ENCODE data around the gene ENO3. TPM values are rescaled to one million over a fixed set of nuclear protein-coding genes. Genes with fewer than 3 reads are reported as not detected.

ENO3 gene
- polyA plus RNA-seq, 1 experiment, result 3.2 TPM

DNA sequence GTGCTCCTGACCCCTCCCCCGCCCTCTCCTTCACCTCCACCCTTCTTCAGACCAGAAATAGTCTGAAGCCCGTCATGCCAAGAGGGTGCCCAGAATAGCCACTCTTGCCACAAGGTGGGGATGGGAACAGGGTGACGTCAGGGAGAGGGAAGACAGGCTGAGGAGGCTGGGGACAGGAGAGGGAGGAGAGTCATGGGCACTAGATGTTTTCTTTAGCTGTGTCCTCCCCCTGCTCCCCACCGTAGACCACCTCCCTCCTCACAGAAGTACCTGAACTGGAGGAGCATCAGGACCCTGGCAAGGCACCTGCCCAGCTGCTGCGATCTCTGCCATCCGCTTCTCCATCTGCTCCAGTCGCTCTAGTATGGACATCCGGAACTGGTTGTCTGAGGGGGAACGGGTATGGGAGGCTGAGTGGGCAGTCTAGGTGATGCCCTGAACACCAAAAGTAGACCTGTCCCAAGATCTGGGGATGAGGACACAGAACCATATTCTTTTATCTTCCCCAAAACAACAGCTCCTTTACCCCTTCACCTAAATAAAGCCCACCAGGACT, 23.3 kb downstream of the ENO3 start:
- Histone ChIP-seq H3K27ac (ENCODE audit: low read depth, low read length) (no peak overlapping the region), H3K4me3 (ENCODE audit: low read depth, low read length) (no peak overlapping the region), H3K9me3 (ENCODE audit: control insufficient read depth, insufficient read depth, low read length) (no peaks in the 10 kb centered on the region), H3K27me3 (ENCODE audit: control insufficient read depth, insufficient read depth, low read length) (no peaks in the 10 kb centered on the region)
- no peak for DNase-seq (ENCODE audit: low read depth, low spot score)
- POLR2A ChIA-PET, result interaction anchor here (0.5 to 1.3 kb wide), 3 partner anchors 14 to 276 kb away, joined by 3 to 4 read pairs (median 3); partner anchors contain the start of gene CAMTA2
- TF ChIP-seq, protein P1, sequence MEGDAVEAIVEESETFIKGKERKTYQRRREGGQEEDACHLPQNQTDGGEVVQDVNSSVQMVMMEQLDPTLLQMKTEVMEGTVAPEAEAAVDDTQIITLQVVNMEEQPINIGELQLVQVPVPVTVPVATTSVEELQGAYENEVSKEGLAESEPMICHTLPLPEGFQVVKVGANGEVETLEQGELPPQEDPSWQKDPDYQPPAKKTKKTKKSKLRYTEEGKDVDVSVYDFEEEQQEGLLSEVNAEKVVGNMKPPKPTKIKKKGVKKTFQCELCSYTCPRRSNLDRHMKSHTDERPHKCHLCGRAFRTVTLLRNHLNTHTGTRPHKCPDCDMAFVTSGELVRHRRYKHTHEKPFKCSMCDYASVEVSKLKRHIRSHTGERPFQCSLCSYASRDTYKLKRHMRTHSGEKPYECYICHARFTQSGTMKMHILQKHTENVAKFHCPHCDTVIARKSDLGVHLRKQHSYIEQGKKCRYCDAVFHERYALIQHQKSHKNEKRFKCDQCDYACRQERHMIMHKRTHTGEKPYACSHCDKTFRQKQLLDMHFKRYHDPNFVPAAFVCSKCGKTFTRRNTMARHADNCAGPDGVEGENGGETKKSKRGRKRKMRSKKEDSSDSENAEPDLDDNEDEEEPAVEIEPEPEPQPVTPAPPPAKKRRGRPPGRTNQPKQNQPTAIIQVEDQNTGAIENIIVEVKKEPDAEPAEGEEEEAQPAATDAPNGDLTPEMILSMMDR (IDR thresholded peaks at IDR 0.05; ENCODE audit: low read depth, low read length), result no peak
- CTCF ChIA-PET, result interaction anchor here (1.0 to 1.6 kb wide), 2 partner anchors 14 to 65 kb away, joined by 3 to 5 read pairs; partner anchors contain the start of gene CAMTA2

DNA sequence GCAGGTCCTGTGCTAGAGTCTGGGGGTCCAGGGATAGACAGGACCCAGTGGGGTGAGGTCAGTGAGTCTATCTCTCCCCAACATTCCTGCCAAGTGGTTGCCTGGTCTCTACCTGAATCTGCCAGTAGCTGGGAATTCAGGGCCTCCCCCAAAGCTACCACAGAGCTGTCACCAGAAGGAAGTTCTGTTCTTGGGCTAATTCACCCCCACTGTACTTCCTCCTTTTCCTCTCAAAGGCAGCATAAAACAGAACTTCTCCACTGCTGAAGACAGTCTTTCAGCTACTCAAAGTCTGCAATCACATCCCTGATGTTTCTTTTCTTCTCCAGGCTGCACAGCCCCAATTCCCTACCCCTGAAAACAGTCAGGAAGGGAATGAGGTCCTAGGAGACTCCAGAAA, 27.8 kb downstream of the ENO3 start:
- H3K9me3 ChIP-seq (ENCODE audit: control insufficient read depth, insufficient read depth, low read length), result no peaks in the 10 kb centered on the region
- H3K27me3 ChIP-seq (ENCODE audit: control insufficient read depth, insufficient read depth, low read length), result no peaks in the 10 kb centered on the region
- CTCF ChIA-PET, result interaction anchor here (0.9 to 3.5 kb wide), 4 partner anchors 8 to 83 kb away, joined by 3 to 46 read pairs (median 4); no protein-coding TSS in a partner anchor
- no peak overlapping the region for H3K27ac ChIP-seq (ENCODE audit: low read depth, low read length)
- TF ChIP-seq, protein P1 (IDR thresholded peaks at IDR 0.05; ENCODE audit: low read depth, low read length), result no peak
- no peak overlapping the region for H3K4me3 ChIP-seq (ENCODE audit: low read depth, low read length)
- POLR2A ChIA-PET, result interaction anchor here (1.0 kb wide), 1 partner anchor 11 kb away, joined by 3 read pairs; the partner anchor contains the start of gene SPAG7
- no peak for DNase-seq (ENCODE audit: low read depth, low spot score)

DNA sequence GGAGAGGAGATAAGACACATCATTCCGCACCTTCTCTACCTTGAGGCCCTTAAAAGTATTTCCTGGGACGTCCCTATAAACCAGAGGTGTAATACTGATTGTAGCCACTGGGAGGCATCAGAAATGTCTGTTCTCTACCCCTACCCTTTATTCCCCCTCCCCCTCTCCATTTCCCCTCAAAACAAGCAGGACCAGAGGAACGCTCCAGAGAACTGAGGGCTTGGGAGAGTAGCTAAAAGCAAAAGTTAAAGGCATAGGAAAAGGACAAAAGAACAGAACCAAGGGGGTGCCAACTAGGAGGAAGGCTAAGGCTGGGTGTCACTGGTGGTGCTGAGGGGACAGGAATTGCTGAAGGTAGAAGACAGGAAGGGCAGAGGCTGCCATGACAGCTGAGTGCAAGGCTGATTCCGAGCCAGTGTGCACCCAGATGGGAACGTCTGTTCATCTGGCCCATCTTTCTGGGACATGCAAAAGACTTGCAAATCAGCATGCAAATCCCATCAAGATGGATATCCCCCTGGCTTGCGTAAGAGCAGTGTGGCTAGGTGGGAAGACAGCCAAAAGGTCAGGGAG, 29.8 kb downstream of the ENO3 start:
- CTCF ChIA-PET, result interaction anchor here (0.6 to 3.5 kb wide), 13 partner anchors 9 to 81 kb away, joined by 3 to 46 read pairs (median 4); partner anchors contain the start of gene SLC52A1
- no peak for DNase-seq (ENCODE audit: low read depth, low spot score)
- TF ChIP-seq, protein P1 (IDR thresholded peaks at IDR 0.05; ENCODE audit: low read depth, low read length), result peak; percentile 71
- Histone ChIP-seq H3K9me3 (ENCODE audit: control insufficient read depth, insufficient read depth, low read length) (no peaks in the 10 kb centered on the region), H3K27ac (ENCODE audit: low read depth, low read length) (no peak overlapping the region), H3K27me3 (ENCODE audit: control insufficient read depth, insufficient read depth, low read length) (no peaks in the 10 kb centered on the region), H3K4me3 (ENCODE audit: low read depth, low read length) (no peak overlapping the region)
- POLR2A ChIA-PET, result no interaction called here

DNA sequence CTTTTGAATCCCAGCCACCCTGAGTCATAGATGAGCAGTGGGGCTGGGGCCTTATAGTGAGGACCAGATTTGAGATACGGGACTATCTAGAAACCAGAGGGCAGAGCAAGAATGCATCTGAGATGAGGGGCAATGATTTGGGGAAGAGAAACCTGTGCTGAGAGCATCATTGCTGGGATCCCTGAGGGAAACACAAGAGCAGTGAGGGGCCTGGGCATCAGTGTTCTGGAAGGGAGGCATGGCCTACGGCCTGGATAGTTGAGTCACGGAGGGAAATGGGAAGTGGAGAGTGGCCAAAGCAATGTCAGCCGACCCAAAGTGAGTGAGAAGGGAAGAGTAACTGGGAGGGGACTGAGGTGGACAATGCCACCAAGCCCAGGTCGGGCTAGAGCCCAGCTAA, 31.4 kb downstream of the ENO3 start:
- H3K27me3 ChIP-seq (ENCODE audit: control insufficient read depth, insufficient read depth, low read length), result no peaks in the 10 kb centered on the region
- POLR2A ChIA-PET, result no interaction called here
- no peak overlapping the region for H3K27ac ChIP-seq (ENCODE audit: low read depth, low read length)
- TF ChIP-seq, protein P1 (IDR thresholded peaks at IDR 0.05; ENCODE audit: low read depth, low read length), result no peak
- no peak overlapping the region for H3K4me3 ChIP-seq (ENCODE audit: low read depth, low read length)
- CTCF ChIA-PET, result no interaction called here
- no peaks in the 10 kb centered on the region for H3K9me3 ChIP-seq (ENCODE audit: control insufficient read depth, insufficient read depth, low read length)
- DNase-seq (ENCODE audit: low read depth, low spot score), result no peak

DNA sequence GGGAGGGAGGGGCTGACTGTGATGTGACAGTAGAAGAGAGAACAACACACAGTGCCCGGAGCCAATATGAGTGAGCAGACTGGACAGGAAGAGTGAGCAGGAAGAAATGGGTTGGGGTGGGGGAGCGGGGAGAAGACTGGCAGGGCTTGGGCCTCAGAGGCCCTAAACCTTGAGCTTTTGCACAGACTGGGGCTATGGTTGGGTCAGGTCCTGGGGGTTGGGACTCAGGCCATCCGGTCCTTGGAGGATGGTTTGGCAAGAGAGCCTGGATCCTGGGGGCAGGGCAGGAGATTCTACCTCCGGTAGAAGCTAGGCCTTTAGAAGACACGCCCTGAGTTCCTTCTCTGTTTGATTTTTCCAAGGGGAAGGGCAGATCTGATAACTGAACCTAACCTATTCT, 35.5 kb downstream of the ENO3 start:
- Histone ChIP-seq H3K27ac (ENCODE audit: low read depth, low read length) (no peak overlapping the region), H3K27me3 (ENCODE audit: control insufficient read depth, insufficient read depth, low read length) (no peaks in the 10 kb centered on the region), H3K4me3 (ENCODE audit: low read depth, low read length) (peak overlapping the region; percentile 85), H3K9me3 (ENCODE audit: control insufficient read depth, insufficient read depth, low read length) (no peaks in the 10 kb centered on the region; the same call in 1 of the 2 replicates)
- DNase-seq (ENCODE audit: low read depth, low spot score), result no peak
- ChIA-PET POLR2A (interaction anchor here (1.2 to 3.1 kb wide), 3 partner anchors 11 to 73 kb away, joined by 5 to 11 read pairs (median 6); partner anchors contain the start of genes INCA1, KIF1C and SPAG7), CTCF (interaction anchor here (0.8 to 1.9 kb wide), 5 partner anchors 8 to 77 kb away, joined by 3 to 6 read pairs (median 3); no protein-coding TSS in a partner anchor)
- TF ChIP-seq, protein P1 (IDR thresholded peaks at IDR 0.05; ENCODE audit: low read depth, low read length), result no peak
